ENCODE measurements around the gene MYPOP.

MYPOP gene

DNA sequence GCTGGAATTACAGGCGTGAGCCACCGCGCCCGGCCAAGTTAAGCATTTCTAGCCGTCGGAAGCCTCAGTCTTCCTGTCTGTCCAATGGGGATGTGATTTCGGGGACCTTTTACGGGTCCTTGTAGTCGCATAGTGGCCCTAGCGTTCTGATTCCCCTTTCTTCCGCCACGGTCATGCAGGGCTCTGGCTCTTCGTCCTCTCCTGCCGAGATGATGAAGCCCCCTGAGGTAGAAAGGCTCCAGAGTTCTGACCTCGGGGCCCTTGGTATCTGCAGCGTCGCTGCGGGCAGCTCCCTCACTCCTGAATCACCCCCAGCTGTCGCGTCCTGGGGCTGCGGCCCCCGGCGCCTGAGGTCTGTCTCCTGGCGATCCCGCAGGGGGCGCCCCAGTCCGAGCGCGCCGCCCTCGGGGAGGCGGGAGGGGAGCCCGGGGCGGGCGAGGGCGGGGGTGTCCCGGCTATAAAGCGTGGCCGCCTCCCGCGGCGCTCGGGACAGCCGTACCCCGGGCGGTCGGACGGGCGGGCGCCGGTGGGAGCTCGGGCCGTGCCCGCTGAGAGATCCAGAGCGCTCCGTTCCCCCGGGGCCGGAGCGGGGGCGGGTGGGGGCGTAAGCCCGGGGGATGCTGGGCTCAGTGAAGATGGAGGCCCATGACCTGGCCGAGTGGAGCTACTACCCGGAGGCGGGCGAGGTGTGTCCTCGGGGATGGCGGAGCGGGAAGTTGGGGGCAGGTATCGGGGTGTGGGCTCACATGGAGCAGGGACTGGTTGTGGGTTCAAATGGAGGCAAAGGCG, 38.4 kb downstream of the MYPOP start, which contains the start of gene FOXA3 (continued):
- no peak for TF ChIP-seq ZNF626 (tag by site-specific recombination; IDR thresholded peaks at IDR 0.05)
- TF ChIP-seq, protein P1, sequence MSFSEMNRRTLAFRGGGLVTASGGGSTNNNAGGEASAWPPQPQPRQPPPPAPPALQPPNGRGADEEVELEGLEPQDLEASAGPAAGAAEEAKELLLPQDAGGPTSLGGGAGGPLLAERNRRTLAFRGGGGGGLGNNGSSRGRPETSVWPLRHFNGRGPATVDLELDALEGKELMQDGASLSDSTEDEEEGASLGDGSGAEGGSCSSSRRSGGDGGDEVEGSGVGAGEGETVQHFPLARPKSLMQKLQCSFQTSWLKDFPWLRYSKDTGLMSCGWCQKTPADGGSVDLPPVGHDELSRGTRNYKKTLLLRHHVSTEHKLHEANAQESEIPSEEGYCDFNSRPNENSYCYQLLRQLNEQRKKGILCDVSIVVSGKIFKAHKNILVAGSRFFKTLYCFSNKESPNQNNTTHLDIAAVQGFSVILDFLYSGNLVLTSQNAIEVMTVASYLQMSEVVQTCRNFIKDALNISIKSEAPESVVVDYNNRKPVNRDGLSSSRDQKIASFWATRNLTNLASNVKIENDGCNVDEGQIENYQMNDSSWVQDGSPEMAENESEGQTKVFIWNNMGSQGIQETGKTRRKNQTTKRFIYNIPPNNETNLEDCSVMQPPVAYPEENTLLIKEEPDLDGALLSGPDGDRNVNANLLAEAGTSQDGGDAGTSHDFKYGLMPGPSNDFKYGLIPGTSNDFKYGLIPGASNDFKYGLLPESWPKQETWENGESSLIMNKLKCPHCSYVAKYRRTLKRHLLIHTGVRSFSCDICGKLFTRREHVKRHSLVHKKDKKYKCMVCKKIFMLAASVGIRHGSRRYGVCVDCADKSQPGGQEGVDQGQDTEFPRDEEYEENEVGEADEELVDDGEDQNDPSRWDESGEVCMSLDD (tag by site-specific recombination; IDR thresholded peaks at IDR 0.05): peak; percentile 77
- TF ChIP-seq ZNF776 (tag by site-specific recombination; IDR thresholded peaks at IDR 0.05; ENCODE audit: borderline replicate concordance): no peak
- TF ChIP-seq, protein P2, sequence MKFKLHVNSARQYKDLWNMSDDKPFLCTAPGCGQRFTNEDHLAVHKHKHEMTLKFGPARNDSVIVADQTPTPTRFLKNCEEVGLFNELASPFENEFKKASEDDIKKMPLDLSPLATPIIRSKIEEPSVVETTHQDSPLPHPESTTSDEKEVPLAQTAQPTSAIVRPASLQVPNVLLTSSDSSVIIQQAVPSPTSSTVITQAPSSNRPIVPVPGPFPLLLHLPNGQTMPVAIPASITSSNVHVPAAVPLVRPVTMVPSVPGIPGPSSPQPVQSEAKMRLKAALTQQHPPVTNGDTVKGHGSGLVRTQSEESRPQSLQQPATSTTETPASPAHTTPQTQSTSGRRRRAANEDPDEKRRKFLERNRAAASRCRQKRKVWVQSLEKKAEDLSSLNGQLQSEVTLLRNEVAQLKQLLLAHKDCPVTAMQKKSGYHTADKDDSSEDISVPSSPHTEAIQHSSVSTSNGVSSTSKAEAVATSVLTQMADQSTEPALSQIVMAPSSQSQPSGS (tag by site-specific recombination; IDR thresholded peaks at IDR 0.05; ENCODE audit: low read depth): no peak
- peak; percentile 89 for TF ChIP-seq ZIC2 (tag by site-specific recombination; IDR thresholded peaks at IDR 0.05)
- no peak for TF ChIP-seq ZNF423 (tag by site-specific recombination; IDR thresholded peaks at IDR 0.05)
- 0 out of 2 replicates have a peak, but pooled peaks have one; percentile 23 for TF ChIP-seq BCL11B (tag by site-specific recombination; IDR thresholded peaks at IDR 0.05; ENCODE audit: low read depth)
- peak; percentile 28 for TF ChIP-seq SP3 (tag by site-specific recombination; IDR thresholded peaks at IDR 0.05)
- peak; percentile 64 for TF ChIP-seq PATZ1 (tag by site-specific recombination; IDR thresholded peaks at IDR 0.05)
- 0 out of 2 replicates have a peak, but pooled peaks have one; percentile 43 for TF ChIP-seq ZNF16 (tag by site-specific recombination; IDR thresholded peaks at IDR 0.05; ENCODE audit: low read depth)
- TF ChIP-seq MYNN (tag by site-specific recombination; IDR thresholded peaks at IDR 0.05; ENCODE audit: borderline replicate concordance): no peak
- no peak for TF ChIP-seq ZNF514 (tag by site-specific recombination; IDR thresholded peaks at IDR 0.05)
- TF ChIP-seq ZNF692 (tag by site-specific recombination; IDR thresholded peaks at IDR 0.05): no peak
- 0 out of 2 replicates have a peak, but pooled peaks have one; percentile 8 for TF ChIP-seq GLI4 (tag by site-specific recombination; IDR thresholded peaks at IDR 0.05)
- TF ChIP-seq YY2 (tag by site-specific recombination; IDR thresholded peaks at IDR 0.05): 0 out of 2 replicates have a peak, but pooled peaks have one; percentile 23
- TF ChIP-seq, protein P3, sequence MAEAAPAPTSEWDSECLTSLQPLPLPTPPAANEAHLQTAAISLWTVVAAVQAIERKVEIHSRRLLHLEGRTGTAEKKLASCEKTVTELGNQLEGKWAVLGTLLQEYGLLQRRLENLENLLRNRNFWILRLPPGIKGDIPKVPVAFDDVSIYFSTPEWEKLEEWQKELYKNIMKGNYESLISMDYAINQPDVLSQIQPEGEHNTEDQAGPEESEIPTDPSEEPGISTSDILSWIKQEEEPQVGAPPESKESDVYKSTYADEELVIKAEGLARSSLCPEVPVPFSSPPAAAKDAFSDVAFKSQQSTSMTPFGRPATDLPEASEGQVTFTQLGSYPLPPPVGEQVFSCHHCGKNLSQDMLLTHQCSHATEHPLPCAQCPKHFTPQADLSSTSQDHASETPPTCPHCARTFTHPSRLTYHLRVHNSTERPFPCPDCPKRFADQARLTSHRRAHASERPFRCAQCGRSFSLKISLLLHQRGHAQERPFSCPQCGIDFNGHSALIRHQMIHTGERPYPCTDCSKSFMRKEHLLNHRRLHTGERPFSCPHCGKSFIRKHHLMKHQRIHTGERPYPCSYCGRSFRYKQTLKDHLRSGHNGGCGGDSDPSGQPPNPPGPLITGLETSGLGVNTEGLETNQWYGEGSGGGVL (tag by site-specific recombination; IDR thresholded peaks at IDR 0.05): 0 out of 2 replicates have a peak, but pooled peaks have one; percentile 19
- TF ChIP-seq ZFHX2 (tag by site-specific recombination; conservative IDR thresholded peaks at IDR 0.05): peak; percentile 81
- TF ChIP-seq, protein P4, sequence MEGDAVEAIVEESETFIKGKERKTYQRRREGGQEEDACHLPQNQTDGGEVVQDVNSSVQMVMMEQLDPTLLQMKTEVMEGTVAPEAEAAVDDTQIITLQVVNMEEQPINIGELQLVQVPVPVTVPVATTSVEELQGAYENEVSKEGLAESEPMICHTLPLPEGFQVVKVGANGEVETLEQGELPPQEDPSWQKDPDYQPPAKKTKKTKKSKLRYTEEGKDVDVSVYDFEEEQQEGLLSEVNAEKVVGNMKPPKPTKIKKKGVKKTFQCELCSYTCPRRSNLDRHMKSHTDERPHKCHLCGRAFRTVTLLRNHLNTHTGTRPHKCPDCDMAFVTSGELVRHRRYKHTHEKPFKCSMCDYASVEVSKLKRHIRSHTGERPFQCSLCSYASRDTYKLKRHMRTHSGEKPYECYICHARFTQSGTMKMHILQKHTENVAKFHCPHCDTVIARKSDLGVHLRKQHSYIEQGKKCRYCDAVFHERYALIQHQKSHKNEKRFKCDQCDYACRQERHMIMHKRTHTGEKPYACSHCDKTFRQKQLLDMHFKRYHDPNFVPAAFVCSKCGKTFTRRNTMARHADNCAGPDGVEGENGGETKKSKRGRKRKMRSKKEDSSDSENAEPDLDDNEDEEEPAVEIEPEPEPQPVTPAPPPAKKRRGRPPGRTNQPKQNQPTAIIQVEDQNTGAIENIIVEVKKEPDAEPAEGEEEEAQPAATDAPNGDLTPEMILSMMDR (tag by site-specific recombination; IDR thresholded peaks at IDR 0.05): peak; percentile 31; the same call in 1 of the 2 replicates
- TF ChIP-seq, protein P5, sequence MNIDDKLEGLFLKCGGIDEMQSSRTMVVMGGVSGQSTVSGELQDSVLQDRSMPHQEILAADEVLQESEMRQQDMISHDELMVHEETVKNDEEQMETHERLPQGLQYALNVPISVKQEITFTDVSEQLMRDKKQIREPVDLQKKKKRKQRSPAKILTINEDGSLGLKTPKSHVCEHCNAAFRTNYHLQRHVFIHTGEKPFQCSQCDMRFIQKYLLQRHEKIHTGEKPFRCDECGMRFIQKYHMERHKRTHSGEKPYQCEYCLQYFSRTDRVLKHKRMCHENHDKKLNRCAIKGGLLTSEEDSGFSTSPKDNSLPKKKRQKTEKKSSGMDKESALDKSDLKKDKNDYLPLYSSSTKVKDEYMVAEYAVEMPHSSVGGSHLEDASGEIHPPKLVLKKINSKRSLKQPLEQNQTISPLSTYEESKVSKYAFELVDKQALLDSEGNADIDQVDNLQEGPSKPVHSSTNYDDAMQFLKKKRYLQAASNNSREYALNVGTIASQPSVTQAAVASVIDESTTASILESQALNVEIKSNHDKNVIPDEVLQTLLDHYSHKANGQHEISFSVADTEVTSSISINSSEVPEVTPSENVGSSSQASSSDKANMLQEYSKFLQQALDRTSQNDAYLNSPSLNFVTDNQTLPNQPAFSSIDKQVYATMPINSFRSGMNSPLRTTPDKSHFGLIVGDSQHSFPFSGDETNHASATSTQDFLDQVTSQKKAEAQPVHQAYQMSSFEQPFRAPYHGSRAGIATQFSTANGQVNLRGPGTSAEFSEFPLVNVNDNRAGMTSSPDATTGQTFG (tag by site-specific recombination; IDR thresholded peaks at IDR 0.05; ENCODE audit: borderline replicate concordance): no peak
- TF ChIP-seq TRIM28 (IDR thresholded peaks at IDR 0.05; ENCODE audit: borderline replicate concordance, low read length): no peak
- TF ChIP-seq ZNF658 (tag by site-specific recombination; IDR thresholded peaks at IDR 0.05): no peak
- no peak for TF ChIP-seq ZNF292 (tag by site-specific recombination; IDR thresholded peaks at IDR 0.05; ENCODE audit: borderline replicate concordance, low read depth)
- TF ChIP-seq ZNF24 (tag by site-specific recombination; IDR thresholded peaks at IDR 0.05): peak; percentile 70; the same call in 1 of the 2 replicates
- no peak for TF ChIP-seq ZNF132 (tag by site-specific recombination; IDR thresholded peaks at IDR 0.05; ENCODE audit: borderline replicate concordance)
